Measurements from ENCODE around the gene AHRR.

- TF ChIP-seq CTCF (IDR thresholded peaks at IDR 0.05) (no peak), POLR2A (IDR thresholded peaks at IDR 0.05) (no peak)
These were observed 115.1 kb downstream of the AHRR start for GRCh38 chr5:436641-436975.
